ENCODE measurements around the gene PRR33. TPM values are rescaled to one million over a fixed set of nuclear protein-coding genes. Genes with fewer than 3 reads are reported as not detected.

The PRR33 gene
- total RNA-seq, 2 donors from 2014 or later, result 0.17 TPM; not detected in 1

- intact Hi-C loops (cut with DNase I), result no loop called here
- Histone ChIP-seq H3K36me3 (no peaks in the 10 kb centered on the region), H3K27me3 (replicated peaks; ENCODE audit: insufficient read depth) (no peaks in the 10 kb centered on the region), H3K27ac (no peak overlapping the region), H3K9me3 (no peaks in the 10 kb centered on the region), H3K4me1 (replicated peaks) (no peaks in the 10 kb centered on the region), H3K4me3 (no peak overlapping the region)
- no peak for DNase-seq (ENCODE audit: low spot score)
- whole genome bisulfite sequencing, result 85% methylated on average over 9 of the region's 9 CpGs
- TF ChIP-seq POLR2AphosphoS5 (IDR thresholded peaks at IDR 0.05) (no peak), POLR2A (IDR thresholded peaks at IDR 0.05) (no peak)
- TF ChIP-seq, protein P1, sequence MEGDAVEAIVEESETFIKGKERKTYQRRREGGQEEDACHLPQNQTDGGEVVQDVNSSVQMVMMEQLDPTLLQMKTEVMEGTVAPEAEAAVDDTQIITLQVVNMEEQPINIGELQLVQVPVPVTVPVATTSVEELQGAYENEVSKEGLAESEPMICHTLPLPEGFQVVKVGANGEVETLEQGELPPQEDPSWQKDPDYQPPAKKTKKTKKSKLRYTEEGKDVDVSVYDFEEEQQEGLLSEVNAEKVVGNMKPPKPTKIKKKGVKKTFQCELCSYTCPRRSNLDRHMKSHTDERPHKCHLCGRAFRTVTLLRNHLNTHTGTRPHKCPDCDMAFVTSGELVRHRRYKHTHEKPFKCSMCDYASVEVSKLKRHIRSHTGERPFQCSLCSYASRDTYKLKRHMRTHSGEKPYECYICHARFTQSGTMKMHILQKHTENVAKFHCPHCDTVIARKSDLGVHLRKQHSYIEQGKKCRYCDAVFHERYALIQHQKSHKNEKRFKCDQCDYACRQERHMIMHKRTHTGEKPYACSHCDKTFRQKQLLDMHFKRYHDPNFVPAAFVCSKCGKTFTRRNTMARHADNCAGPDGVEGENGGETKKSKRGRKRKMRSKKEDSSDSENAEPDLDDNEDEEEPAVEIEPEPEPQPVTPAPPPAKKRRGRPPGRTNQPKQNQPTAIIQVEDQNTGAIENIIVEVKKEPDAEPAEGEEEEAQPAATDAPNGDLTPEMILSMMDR (IDR thresholded peaks at IDR 0.05), result no peak
Measured at GRCh38 chr11:1930462-1930830, 38.8 kb upstream of the PRR33 start.

DNA sequence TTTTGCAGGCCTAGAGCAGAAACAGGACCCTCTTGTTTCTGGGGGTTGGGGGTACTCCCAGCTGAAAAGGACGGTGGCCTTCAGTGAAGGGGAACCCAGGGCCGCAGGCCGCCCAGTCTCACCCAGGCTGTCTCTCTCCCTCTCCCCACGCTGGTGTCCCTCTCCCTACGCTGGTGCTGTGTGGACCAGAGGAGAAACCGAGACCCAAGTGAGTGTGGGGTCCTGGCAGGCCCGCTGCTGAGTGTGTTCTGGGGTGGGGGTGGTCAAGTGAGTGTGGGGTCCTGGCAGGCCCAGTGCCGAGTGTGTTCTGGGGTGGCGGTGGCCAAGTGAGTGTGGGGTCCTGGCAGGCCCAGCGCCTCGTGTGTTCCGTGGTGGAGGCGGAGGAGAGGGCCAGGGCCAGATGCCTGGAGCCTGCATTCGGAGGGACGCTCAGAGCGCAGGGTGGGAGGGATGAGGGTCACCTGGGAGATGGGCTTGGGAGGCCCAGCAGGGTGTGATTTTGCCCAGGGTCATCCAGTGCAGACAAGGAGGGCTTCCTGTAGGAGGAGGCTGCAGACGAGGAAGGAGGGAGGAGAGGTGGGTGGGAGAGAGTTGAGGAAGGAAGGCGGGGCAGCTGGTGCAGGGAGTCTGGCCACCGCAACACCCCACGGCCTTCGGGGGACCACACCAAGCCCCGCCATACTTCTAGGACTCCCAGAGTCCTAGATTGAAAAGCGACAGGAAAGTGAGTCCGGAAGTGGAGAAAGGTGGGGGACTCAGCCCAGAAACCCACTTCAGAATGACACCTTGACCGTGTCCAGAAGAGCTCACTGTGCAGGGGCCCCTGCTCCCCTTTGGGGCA is 38.1 kb upstream of the PRR33 start:
- Histone ChIP-seq H3K36me3 (no peaks in the 10 kb centered on the region), H3K27ac (no peak overlapping the region), H3K27me3 (replicated peaks; ENCODE audit: insufficient read depth) (no peaks in the 10 kb centered on the region), H3K4me1 (replicated peaks) (no peaks in the 10 kb centered on the region), H3K9me3 (no peaks in the 10 kb centered on the region), H3K4me3 (no peak overlapping the region)
- no peak for DNase-seq (ENCODE audit: low spot score)
- intact Hi-C loops (cut with DNase I), result loop anchor here (10.0 kb wide), 2 partner anchors 225 to 235 kb away; partner anchors contain the start of gene KRTAP5-6
- 90% methylated on average over 25 of the region's 25 CpGs for WGBS
- TF ChIP-seq POLR2A (IDR thresholded peaks at IDR 0.05) (no peak), POLR2AphosphoS5 (IDR thresholded peaks at IDR 0.05) (no peak)
- TF ChIP-seq, protein P1 (IDR thresholded peaks at IDR 0.05), result no peak

- no peak overlapping the region for H3K4me3 ChIP-seq
- no peaks in the 10 kb centered on the region for H3K4me1 ChIP-seq (replicated peaks)
- H3K27me3 ChIP-seq (replicated peaks; ENCODE audit: insufficient read depth), result no peaks in the 10 kb centered on the region
- TF ChIP-seq, protein P1 (IDR thresholded peaks at IDR 0.05), result no peak
- no peak for TF ChIP-seq POLR2A (IDR thresholded peaks at IDR 0.05)
- TF ChIP-seq POLR2AphosphoS5 (IDR thresholded peaks at IDR 0.05), result no peak
- intact Hi-C loops (cut with DNase I), result loop anchor here (10.0 kb wide), 2 partner anchors 226 to 234 kb away; partner anchors contain the start of gene KRTAP5-6
- H3K36me3 ChIP-seq, result no peaks in the 10 kb centered on the region
- no peak for DNase-seq (ENCODE audit: low spot score)
- H3K9me3 ChIP-seq, result no peaks in the 10 kb centered on the region
- 89% methylated on average over 35 of the region's 35 CpGs for WGBS
- no peak overlapping the region for H3K27ac ChIP-seq
Measured at GRCh38 chr11:1928891-1929541, 37.3 kb upstream of the PRR33 start.

- intact Hi-C loops (cut with DNase I), result loop anchor here (10.0 kb wide), 2 partner anchors 226 to 234 kb away; partner anchors contain the start of gene KRTAP5-6
- no peaks in the 10 kb centered on the region for H3K4me1 ChIP-seq (replicated peaks)
- 94% methylated on average over 13 of the region's 13 CpGs for WGBS
- H3K27me3 ChIP-seq (replicated peaks; ENCODE audit: insufficient read depth), result no peaks in the 10 kb centered on the region
- no peaks in the 10 kb centered on the region for H3K36me3 ChIP-seq
- H3K4me3 ChIP-seq, result no peak overlapping the region
- H3K9me3 ChIP-seq, result no peaks in the 10 kb centered on the region
- TF ChIP-seq POLR2A (IDR thresholded peaks at IDR 0.05) (no peak), POLR2AphosphoS5 (IDR thresholded peaks at IDR 0.05) (no peak)
- TF ChIP-seq, protein P1 (IDR thresholded peaks at IDR 0.05), result no peak
- no peak for DNase-seq (ENCODE audit: low spot score)
- H3K27ac ChIP-seq, result no peak overlapping the region
Measured at GRCh38 chr11:1928470-1928890, 36.8 kb upstream of the PRR33 start.

Measured in prostate gland (tissue), 2 donors.